Hepatocyte (in vitro differentiated cells): ENCODE measurements around the gene RUNX1.

Experiments used
- CTCF ChIP-seq: fragments of 200-600 bp; sonication (generic); IDR thresholded peaks from 2 replicates; pipeline ENCODE4 v1.5.1; 2016; ENCODE audit warnings: antibody characterized with exemption, mild to moderate bottlenecking; ENCODE audit not compliant: poor library complexity
- EZH2 ChIP-seq: fragments of 200-600 bp; sonication (generic); IDR thresholded peaks from 2 replicates; pipeline ENCODE4 v1.6.1; 2016; ENCODE audit warnings: antibody characterized with exemption, mild to moderate bottlenecking, borderline replicate concordance
- EZH2phosphoT487 ChIP-seq: fragments of 200-600 bp; sonication (generic); IDR thresholded peaks from one replicate; pipeline ENCODE4 v1.6.1; 2018; ENCODE audit warnings: antibody characterized with exemption, mild to moderate bottlenecking, low read depth, moderate library complexity; ENCODE audit not compliant: unreplicated experiment, severe bottlenecking

DNA sequence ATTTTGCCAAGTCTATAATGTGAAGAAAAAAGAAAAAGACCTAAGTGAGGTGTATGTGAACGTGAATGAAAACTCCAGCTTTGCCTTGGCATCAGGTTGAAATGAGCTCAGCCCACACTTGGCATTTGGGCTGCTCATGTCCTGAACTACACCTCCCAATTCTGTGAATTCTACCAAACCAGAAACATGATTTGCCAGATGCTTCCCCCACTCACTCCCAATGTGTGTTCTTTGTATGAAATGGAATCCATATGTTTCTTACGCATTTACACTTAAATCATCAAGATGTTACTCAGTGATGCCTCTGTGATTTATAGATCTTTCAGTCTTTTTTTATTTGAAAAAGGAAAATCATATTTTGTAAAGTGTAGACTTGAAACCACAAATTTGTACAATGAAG is 32.8 kb upstream of the RUNX1 start:
- TF ChIP-seq CTCF (no peak), EZH2 (no peak), EZH2phosphoT487 (no peak)
